Keratinocyte (primary cell): ENCODE results near the gene ALDH9A1. TPM values are rescaled to one million over a fixed set of nuclear protein-coding genes. Genes with fewer than 3 reads are reported as not detected.

Source experiments
- DNase-seq: peaks from one replicate; pipeline ENCODE4 v3.0.0-alpha.2; 2011; ENCODE audit warnings: low read depth, missing footprints, low spot score
- FAIRE-seq: peaks from 2 replicates; lab custom pipeline; 2011; peaks lifted over from hg19 to GRCh38; lab: Jason Lieb, UNC
- H2AFZ ChIP-seq: 2 replicates; pipeline ENCODE4 v1.6.0; 2012; ENCODE audit warnings: low read length, control low read depth, inconsistent platforms; ENCODE audit not compliant: control insufficient read depth
- H3K27ac ChIP-seq: 2 replicates; pipeline ENCODE4 v1.5.1; 2011; ENCODE audit warnings: low read length; ENCODE audit not compliant: control insufficient read depth, insufficient read depth
- H3K27me3 ChIP-seq: 3 replicates; pipeline ENCODE4 v1.6.0; 2011; ENCODE audit warnings: low read length; ENCODE audit not compliant: control insufficient read depth, insufficient read depth; ENCODE audit errors: extremely low read depth
- H3K36me3 ChIP-seq, 2 experiments: 2 replicates in 1 of 2; 3 replicates in 1 of 2; pipeline ENCODE4 v1.5.1; 2011; ENCODE audit warnings: low read length in 2 of 2, mild to moderate bottlenecking in 1 of 2; ENCODE audit not compliant: control insufficient read depth in 2 of 2, insufficient read depth in 2 of 2; ENCODE audit errors: extremely low read depth in 1 of 2
- H3K4me1 ChIP-seq: 3 replicates; pipeline ENCODE4 v1.5.1; 2011; ENCODE audit warnings: low read length; ENCODE audit not compliant: control insufficient read depth, insufficient read depth; ENCODE audit errors: extremely low read depth
- H3K4me2 ChIP-seq: 3 replicates; pipeline ENCODE4 v1.6.0; 2011; ENCODE audit warnings: low read depth, low read length; ENCODE audit not compliant: control insufficient read depth, insufficient read depth; ENCODE audit errors: extremely low read depth
- H3K4me3 ChIP-seq, 3 experiments: fragments of 200-600 bp in 1 of 3; sonication (generic) in 1 of 3; 2 replicates in 2 of 3; 3 replicates in 1 of 3; pipeline ENCODE4 v1.5.1; 2011 to 2016; ENCODE audit warnings: low read length in 3 of 3, mild to moderate bottlenecking in 3 of 3, control low read depth in 2 of 3, inconsistent platforms in 1 of 3, low read depth in 1 of 3, mixed read lengths in 1 of 3, mixed run types in 1 of 3, moderate library complexity in 1 of 3; ENCODE audit not compliant: control insufficient read depth in 2 of 3, insufficient read depth in 2 of 3; ENCODE audit errors: extremely low read depth in 1 of 3
- H3K79me2 ChIP-seq: 2 replicates; pipeline ENCODE4 v1.6.0; 2012; ENCODE audit warnings: low read length; ENCODE audit not compliant: control insufficient read depth, insufficient read depth
- H3K9ac ChIP-seq: 3 replicates; pipeline ENCODE4 v1.6.0; 2011; ENCODE audit warnings: low read length; ENCODE audit not compliant: control insufficient read depth, insufficient read depth; ENCODE audit errors: extremely low read depth
- H3K9me1 ChIP-seq: 3 replicates; pipeline ENCODE4 v1.6.0; 2011; ENCODE audit warnings: low read length; ENCODE audit not compliant: control insufficient read depth, insufficient read depth; ENCODE audit errors: extremely low read depth
- H3K9me3 ChIP-seq: 2 replicates; pipeline ENCODE4 v1.5.1; 2012; ENCODE audit warnings: low read depth, low read length; ENCODE audit not compliant: control insufficient read depth
- H4K20me1 ChIP-seq: 3 replicates; pipeline ENCODE4 v1.6.0; 2011; ENCODE audit warnings: low read length; ENCODE audit not compliant: control insufficient read depth, insufficient read depth; ENCODE audit errors: extremely low read depth
- CTCF ChIP-seq, 3 experiments: IDR thresholded peaks in 1 of 3; conservative IDR thresholded peaks in 1 of 3; optimal IDR thresholded peaks in 1 of 3; 2 replicates in 2 of 3; 3 replicates in 1 of 3; pipeline versions ENCODE3 to v1.5.1; 2011; ENCODE audit warnings: low read length in 3 of 3, mild to moderate bottlenecking in 3 of 3, moderate library complexity in 2 of 3, control low read depth in 1 of 3, inconsistent platforms in 1 of 3; ENCODE audit not compliant: insufficient read depth in 2 of 3; ENCODE audit errors: extremely low read depth in 1 of 3
- EZH2 ChIP-seq: IDR thresholded peaks from one replicate; pipeline ENCODE4 v1.6.1; 2012; ENCODE audit warnings: inconsistent platforms, mild to moderate bottlenecking, low read length, moderate library complexity
- dilution Hi-C: fragments of 300-500 bp; cut with MboI; formaldehyde crosslinking; loops from one replicate; pipeline ENCODE4 v1.7.0; 2020; ENCODE audit warnings: low sequenced_read_pairs; ENCODE audit not compliant: extremely low pct_ligation_motif_present
- polyA plus RNA-seq, 5 experiments: library from polyadenylated mRNA; depleted of rRNA in 3 of 5; stranded (reverse) in 3 of 5; stranded (forward) in 1 of 5; unstranded in 1 of 5; fragments of >200 nt; gene quantifications; 1 replicate in 1 of 5; 2 replicates in 3 of 5; 3 replicates in 1 of 5; pipeline versions ENCODE4 v1.2.1 to v1.2.3, GENCODE V29; 2011 to 2012; ENCODE audit warnings: missing spikeins in 2 of 5, low read depth in 1 of 5, low replicate concordance in 1 of 5

ALDH9A1 gene
- polyA plus RNA-seq, 1 donor (not counting 4 experiments of a cell fraction or from before 2014, with no cell fraction given), result 77.4 TPM

GRCh38 chr1:165632152-165632469 is 66.3 kb downstream of the ALDH9A1 start:
- Histone ChIP-seq H3K4me1 (peaks cover 20% of the 10 kb centered on the region), H3K4me3 (peak overlapping the region; percentile 72 to 99 (median 95)), H2AFZ (peak overlapping the region; percentile 93), H3K9me3 (no peaks in the 10 kb centered on the region), H3K4me2 (peak overlapping the region; percentile 97), H3K9ac (peak overlapping the region; percentile 89), H4K20me1 (no peaks in the 10 kb centered on the region), H3K27me3 (no peaks in the 10 kb centered on the region), H3K79me2 (peaks cover 27% of the 10 kb centered on the region), H3K36me3 (peaks cover 0 to 5% of the 10 kb centered on the region in 2 experiments), H3K27ac (peak overlapping the region; percentile 93), H3K9me1 (no peaks in the 10 kb centered on the region)
- dilution Hi-C loops, result no loop called here
- FAIRE-seq (no peak), DNase-seq (no peak)
- TF ChIP-seq CTCF (optimal IDR thresholded peaks at IDR 0.05 in 1 of 3, IDR thresholded peaks at IDR 0.05 in 1 of 3, conservative IDR thresholded peaks at IDR 0.05 in 1 of 3; ENCODE audit: extremely low read depth in 1 of 3, insufficient read depth in 2 of 3, low read length in 3 of 3) (no peak), EZH2 (no peak)

GRCh38 chr1:165631342-165632151 is 66.8 kb downstream of the ALDH9A1 start:
- TF ChIP-seq EZH2 (no peak), CTCF (optimal IDR thresholded peaks at IDR 0.05 in 1 of 3, IDR thresholded peaks at IDR 0.05 in 1 of 3, conservative IDR thresholded peaks at IDR 0.05 in 1 of 3; ENCODE audit: extremely low read depth in 1 of 3, insufficient read depth in 2 of 3, low read length in 3 of 3) (peak in 2 of 3 experiments; percentile 12 to 17)
- Histone ChIP-seq H2AFZ (peak overlapping the region; percentile 93), H3K9me3 (no peaks in the 10 kb centered on the region), H3K4me2 (peak overlapping the region; percentile 97), H3K27me3 (no peaks in the 10 kb centered on the region), H3K4me3 (peak overlapping the region; percentile 72 to 99 (median 95)), H3K9ac (peak overlapping the region; percentile 89), H4K20me1 (no peaks in the 10 kb centered on the region), H3K27ac (peak overlapping the region; percentile 93), H3K9me1 (no peaks in the 10 kb centered on the region), H3K36me3 (peaks cover 0 to 2% of the 10 kb centered on the region in 2 experiments), H3K79me2 (peaks cover 25% of the 10 kb centered on the region), H3K4me1 (peaks cover 20% of the 10 kb centered on the region)
- DNase-seq (peak; percentile 32), FAIRE-seq (peak; percentile 20)
- dilution Hi-C loops, result no loop called here
